HG03159 (cell line): Measurements from ENCODE around the gene RIC3.

Experiments
- ATAC-seq: cut with Tn5 transposase; IDR thresholded peaks from one replicate; pipeline ENCODE4 v1.9.1; 2021; ENCODE audit warnings: mild to moderate bottlenecking, moderate library complexity; ENCODE audit not compliant: unreplicated experiment

Gene RIC3

GRCh38 chr11:8105666-8106065 lies 63.2 kb downstream of the RIC3 start:
- ATAC-seq = no peak

GRCh38 chr11:8105133-8105532 lies 63.7 kb downstream of the RIC3 start:
- ATAC-seq = no peak

- ATAC-seq = no peak
Observed at GRCh38 chr11:8103909-8104308, 64.9 kb downstream of the RIC3 start.

GRCh38 chr11:8102965-8103364 lies 65.9 kb downstream of the RIC3 start:
- ATAC-seq = no peak

GRCh38 chr11:8102296-8102915 lies 66.4 kb downstream of the RIC3 start:
- ATAC-seq = no peak

GRCh38 chr11:8101421-8101820 lies 67.4 kb downstream of the RIC3 start:
- no peak for ATAC-seq

- no peak for ATAC-seq
Observed at GRCh38 chr11:8100605-8101004, 68.2 kb downstream of the RIC3 start.

- no peak for ATAC-seq
Observed at GRCh38 chr11:8100158-8100557, 68.7 kb downstream of the RIC3 start.

- ATAC-seq = peak; percentile 52
Observed at GRCh38 chr11:8099291-8099899, 69.4 kb downstream of the RIC3 start.

- ATAC-seq = no peak
Observed at GRCh38 chr11:8098879-8099278, 69.9 kb downstream of the RIC3 start.

GRCh38 chr11:8098361-8098760 lies 70.5 kb downstream of the RIC3 start:
- no peak for ATAC-seq

- no peak for ATAC-seq
Observed at GRCh38 chr11:8097926-8098325, 70.9 kb downstream of the RIC3 start.

- ATAC-seq = no peak
Observed at GRCh38 chr11:8097468-8097867, 71.4 kb downstream of the RIC3 start.

- ATAC-seq = no peak
Observed at GRCh38 chr11:8097062-8097461, 71.8 kb downstream of the RIC3 start.

GRCh38 chr11:8096575-8096974 lies 72.2 kb downstream of the RIC3 start:
- ATAC-seq = no peak

- no peak for ATAC-seq
Observed at GRCh38 chr11:8095806-8096522, 72.9 kb downstream of the RIC3 start.

- ATAC-seq = no peak
Observed at GRCh38 chr11:8095371-8095770, 73.5 kb downstream of the RIC3 start.

GRCh38 chr11:8094656-8095055 lies 74.2 kb downstream of the RIC3 start:
- no peak for ATAC-seq

GRCh38 chr11:8093931-8094575 lies 74.8 kb downstream of the RIC3 start:
- no peak for ATAC-seq

GRCh38 chr11:8092587-8093424 lies 76.0 kb downstream of the RIC3 start:
- ATAC-seq = peak; percentile 76

- ATAC-seq = no peak
Observed at GRCh38 chr11:8091721-8092120, 77.1 kb downstream of the RIC3 start.
